CD4-positive, alpha-beta memory T cell (primary cell): ENCODE measurements around the gene TTLL11. TPM values are rescaled to one million over a fixed set of nuclear protein-coding genes. Genes with fewer than 3 reads are reported as not detected.

Experiments
- CTCF ChIA-PET: fragments of 350-600 bp; sonication (Branson Sonifier 250); formaldehyde crosslinking; loops from one replicate; lab custom pipeline; 2021; ENCODE audit warnings: inconsistent platforms; ENCODE audit not compliant: partially characterized antibody; lab: Charles Lee
- POLR2A ChIA-PET: fragments of 350-600 bp; sonication (Branson Sonifier 250); formaldehyde crosslinking; loops from one replicate; lab custom pipeline; 2021; ENCODE audit not compliant: partially characterized antibody; lab: Charles Lee
- DNase-seq, 5 donors: peaks; one replicate each; pipeline versions ENCODE4 v3.0.0 to v3.0.0-alpha.2; 2020 to 2022; ENCODE audit warnings: mixed read lengths in 1 of 5
- H3K27ac ChIP-seq: one replicate; pipeline ENCODE4 v1.7.0; 2013; ENCODE audit warnings: low read depth, low read length
- H3K27me3 ChIP-seq: 2 replicates; pipeline ENCODE4 v1.7.0; 2013; ENCODE audit warnings: mild to moderate bottlenecking, low read length, moderate library complexity; ENCODE audit not compliant: insufficient read depth
- H3K36me3 ChIP-seq: 2 replicates; pipeline ENCODE4 v1.7.0; 2013; ENCODE audit warnings: mild to moderate bottlenecking, low read length, moderate library complexity; ENCODE audit not compliant: insufficient read depth
- H3K4me1 ChIP-seq: 2 replicates; pipeline ENCODE4 v1.7.0; 2013; ENCODE audit warnings: mild to moderate bottlenecking, low read length, moderate library complexity; ENCODE audit not compliant: insufficient read depth
- H3K4me3 ChIP-seq, 2 donors: one replicate each; pipeline ENCODE4 v1.7.0; 2013; ENCODE audit warnings: low read length in 2 of 2, mild to moderate bottlenecking in 1 of 2
- H3K9me3 ChIP-seq, 2 donors: one replicate each; pipeline ENCODE4 v1.7.0; 2013; ENCODE audit warnings: low read length in 2 of 2, control low read depth in 1 of 2; ENCODE audit not compliant: control insufficient read depth in 1 of 2
- H3K27ac Mint-ChIP-seq, 7 donors: one replicate each; pipeline ENCODE4 v1.8.0; 2020 to 2021; ENCODE audit warnings: mixed read lengths in 7 of 7, mild to moderate bottlenecking in 6 of 7, inconsistent platforms in 3 of 7, moderate library complexity in 3 of 7
- H3K27me3 Mint-ChIP-seq, 2 donors: one replicate each; pipeline ENCODE4 v1.8.0; 2020 to 2021; ENCODE audit warnings: mixed read lengths in 2 of 2
- H3K36me3 Mint-ChIP-seq, 2 donors: one replicate each; pipeline ENCODE4 v1.8.0; 2020 to 2021; ENCODE audit warnings: mixed read lengths in 2 of 2, inconsistent platforms in 1 of 2, mild to moderate bottlenecking in 1 of 2
- H3K4me1 Mint-ChIP-seq, 4 donors: one replicate each; pipeline ENCODE4 v1.8.0; 2020 to 2021; ENCODE audit warnings: mixed read lengths in 4 of 4, mild to moderate bottlenecking in 1 of 4
- H3K4me3 Mint-ChIP-seq, 8 donors: one replicate each; pipeline ENCODE4 v1.8.0; 2020 to 2021; ENCODE audit warnings: mixed read lengths in 8 of 8, mild to moderate bottlenecking in 7 of 8, moderate library complexity in 6 of 8, inconsistent platforms in 3 of 8
- H3K9me3 Mint-ChIP-seq, 8 donors: one replicate each; pipeline ENCODE4 v1.8.0; 2020 to 2021; ENCODE audit warnings: mixed read lengths in 8 of 8, mild to moderate bottlenecking in 5 of 8, inconsistent platforms in 3 of 8, moderate library complexity in 1 of 8
- intact Hi-C: fragments of 100-400 bp; cut with micrococcal nuclease; formaldehyde crosslinking; loops from one replicate; pipeline ENCODE4 v1.15.1; 2023
- polyA plus RNA-seq, 2 donors: library from polyadenylated mRNA; unstranded; fragments of 300-500 nt; fragmentation: Illumina TruSeq; gene quantifications; one replicate each; pipeline ENCODE4 v1.2.3, GENCODE V29; 2021
- total RNA-seq, 2 experiments: library from RNA; stranded (reverse); gene quantifications; one replicate each; pipeline ENCODE4 v1.2.3, GENCODE V29; 2021

The TTLL11 gene
- total and polyA plus RNA-seq, 4 experiments from 2014 or later: 2.7 to 7.8 (median 3.1) TPM

GRCh38 chr9:122088880-122089706, 4.0 kb downstream of the TTLL11 start:
- Histone ChIP-seq H3K27me3 (no peaks in the 10 kb centered on the region), H3K36me3 (no peaks in the 10 kb centered on the region), H3K4me1 (peaks cover 22% of the 10 kb centered on the region), H3K9me3 (no peaks in the 10 kb centered on the region), H3K4me3 (no peak overlapping the region), H3K27ac (no peak overlapping the region)
- no peak for DNase-seq
- CTCF ChIA-PET: interaction anchor here (1.3 to 4.5 kb wide), 2 partner anchors 9 to 261 kb away, joined by 4 to 38 read pairs; no protein-coding TSS in a partner anchor
- POLR2A ChIA-PET: no interaction called here
- H3K27me3 Mint-ChIP-seq: no peaks in the 10 kb centered on the region
- H3K4me1 Mint-ChIP-seq: peaks cover 26 to 38% (median 30%) of the 10 kb centered on the region in 4 donors
- no peaks in the 10 kb centered on the region for H3K9me3 Mint-ChIP-seq
- H3K27ac Mint-ChIP-seq: peak overlapping the region in 1 of 7 donors; percentile 66
- intact Hi-C loops: no loop called here
- peak overlapping the region in 1 of 8 donors; percentile 25 for H3K4me3 Mint-ChIP-seq
- H3K36me3 Mint-ChIP-seq: peaks cover 4 to 10% of the 10 kb centered on the region in 2 donors

GRCh38 chr9:122087406-122088200, 5.5 kb downstream of the TTLL11 start:
- Histone ChIP-seq H3K27ac (no peak overlapping the region), H3K9me3 (no peaks in the 10 kb centered on the region), H3K27me3 (no peaks in the 10 kb centered on the region), H3K4me1 (peaks cover 17% of the 10 kb centered on the region), H3K4me3 (no peak overlapping the region), H3K36me3 (no peaks in the 10 kb centered on the region)
- Mint-ChIP-seq H3K4me1 (peaks cover 26 to 35% (median 30%) of the 10 kb centered on the region in 4 donors), H3K27ac (no peak overlapping the region), H3K36me3 (peaks cover 4 to 10% of the 10 kb centered on the region in 2 donors), H3K9me3 (no peaks in the 10 kb centered on the region), H3K27me3 (no peaks in the 10 kb centered on the region), H3K4me3 (no peak overlapping the region)
- DNase-seq: no peak
- ChIA-PET POLR2A (no interaction called here), CTCF (interaction anchor here (0.7 to 4.5 kb wide), 3 partner anchors 11 to 977 kb away, joined by 3 to 38 read pairs (median 4); no protein-coding TSS in a partner anchor)
- intact Hi-C loops: no loop called here

GRCh38 chr9:122086873-122087272, 6.2 kb downstream of the TTLL11 start:
- Mint-ChIP-seq H3K36me3 (peaks cover 1 to 10% of the 10 kb centered on the region in 2 donors), H3K4me3 (no peak overlapping the region), H3K27ac (no peak overlapping the region), H3K27me3 (no peaks in the 10 kb centered on the region), H3K4me1 (peaks cover 21 to 29% (median 25%) of the 10 kb centered on the region in 4 donors), H3K9me3 (no peaks in the 10 kb centered on the region)
- ChIA-PET POLR2A (no interaction called here), CTCF (interaction anchor here (0.7 to 4.5 kb wide), 2 partner anchors 11 to 978 kb away, joined by 3 to 38 read pairs; no protein-coding TSS in a partner anchor)
- H3K4me3 ChIP-seq: no peak overlapping the region
- no peaks in the 10 kb centered on the region for H3K27me3 ChIP-seq
- no peak overlapping the region for H3K27ac ChIP-seq
- DNase-seq: no peak
- no peaks in the 10 kb centered on the region for H3K9me3 ChIP-seq
- no peaks in the 10 kb centered on the region for H3K36me3 ChIP-seq
- peaks cover 11% of the 10 kb centered on the region for H3K4me1 ChIP-seq
- intact Hi-C loops: no loop called here

GRCh38 chr9:122085260-122085659, 7.8 kb downstream of the TTLL11 start:
- H3K4me3 Mint-ChIP-seq: no peak overlapping the region
- H3K9me3 Mint-ChIP-seq: no peaks in the 10 kb centered on the region
- ChIA-PET CTCF (interaction anchor here (1.5 kb wide), 1 partner anchor 14 kb away, joined by 7 read pairs; no protein-coding TSS in a partner anchor), POLR2A (no interaction called here)
- H3K36me3 ChIP-seq: no peaks in the 10 kb centered on the region
- H3K4me1 Mint-ChIP-seq: peaks cover 7 to 16% (median 10%) of the 10 kb centered on the region in 4 donors
- no peak overlapping the region for H3K4me3 ChIP-seq
- no peak for DNase-seq
- H3K27ac ChIP-seq: no peak overlapping the region
- no peaks in the 10 kb centered on the region for H3K27me3 ChIP-seq
- no peaks in the 10 kb centered on the region for H3K4me1 ChIP-seq
- no peaks in the 10 kb centered on the region for H3K9me3 ChIP-seq
- intact Hi-C loops: no loop called here
- no peaks in the 10 kb centered on the region for H3K27me3 Mint-ChIP-seq
- H3K27ac Mint-ChIP-seq: no peak overlapping the region
- peaks cover 3 to 7% of the 10 kb centered on the region in 2 donors for H3K36me3 Mint-ChIP-seq

GRCh38 chr9:122084026-122084675, 9.0 kb downstream of the TTLL11 start:
- H3K36me3 ChIP-seq: no peaks in the 10 kb centered on the region
- H3K27me3 ChIP-seq: no peaks in the 10 kb centered on the region
- intact Hi-C loops: no loop called here
- no peaks in the 10 kb centered on the region for H3K9me3 ChIP-seq
- Mint-ChIP-seq H3K36me3 (peaks cover 5 to 7% of the 10 kb centered on the region in 2 donors), H3K9me3 (no peaks in the 10 kb centered on the region), H3K4me1 (peaks cover 2 to 12% (median 7%) of the 10 kb centered on the region in 4 donors), H3K27me3 (no peaks in the 10 kb centered on the region), H3K4me3 (no peak overlapping the region), H3K27ac (no peak overlapping the region)
- POLR2A ChIA-PET: no interaction called here
- DNase-seq: no peak
- no peak overlapping the region for H3K4me3 ChIP-seq
- H3K4me1 ChIP-seq: no peaks in the 10 kb centered on the region
- CTCF ChIA-PET: interaction anchor here (1.2 kb wide), 1 partner anchor 15 kb away, joined by 6 read pairs; no protein-coding TSS in a partner anchor
- H3K27ac ChIP-seq: no peak overlapping the region

- peaks cover 0 to 21% (median 15%) of the 10 kb centered on the region in 8 donors for H3K9me3 Mint-ChIP-seq
- ChIA-PET CTCF (interaction anchor here (0.9 to 1.3 kb wide), 2 partner anchors 14 to 18 kb away, joined by 3 to 5 read pairs; no protein-coding TSS in a partner anchor), POLR2A (no interaction called here)
- no peaks in the 10 kb centered on the region for H3K27me3 Mint-ChIP-seq
- Histone ChIP-seq H3K4me1 (no peaks in the 10 kb centered on the region), H3K9me3 (no peaks in the 10 kb centered on the region), H3K27ac (no peak overlapping the region), H3K36me3 (no peaks in the 10 kb centered on the region), H3K4me3 (no peak overlapping the region), H3K27me3 (no peaks in the 10 kb centered on the region)
- no peak overlapping the region for H3K27ac Mint-ChIP-seq
- intact Hi-C loops: no loop called here
- H3K36me3 Mint-ChIP-seq: peaks cover 16 to 17% of the 10 kb centered on the region in 2 donors
- H3K4me3 Mint-ChIP-seq: no peak overlapping the region
- no peak for DNase-seq
- peaks cover 0 to 6% (median 3%) of the 10 kb centered on the region in 4 donors for H3K4me1 Mint-ChIP-seq
These were observed 12.1 kb downstream of the TTLL11 start for GRCh38 chr9:122080986-122081385.
